ENCODE measurements around the gene ZNF22. TPM values are rescaled to one million over a fixed set of nuclear protein-coding genes. Genes with fewer than 3 reads are reported as not detected.

The ZNF22 gene
- total and polyA plus RNA-seq, 7 experiments from 2014 or later: 13.1 to 44.7 (median 29.7) TPM

GRCh38 chr10:44983066-44983894 lies 17.4 kb upstream of the ZNF22 start:
- Histone ChIP-seq H3K36me3 (ENCODE audit: control insufficient read depth in 2 of 3, insufficient read depth in 3 of 3, low read length in 3 of 3) (no peaks in the 10 kb centered on the region), H3K4me1 (ENCODE audit: control insufficient read depth in 2 of 2, insufficient read depth in 2 of 2, low read length in 2 of 2) (peaks cover 0 to 7% of the 10 kb centered on the region in 2 donors), H3K27ac (ENCODE audit: low read depth, low read length) (no peak overlapping the region), H3K9me3 (ENCODE audit: control insufficient read depth in 2 of 3, low read length in 3 of 3) (no peaks in the 10 kb centered on the region), H3K27me3 (ENCODE audit: control insufficient read depth in 2 of 2, insufficient read depth in 2 of 2, low read length in 2 of 2) (no peaks in the 10 kb centered on the region), H3K4me3 (ENCODE audit: low read length) (no peak overlapping the region)
- Mint-ChIP-seq H3K4me1 (peaks cover 0 to 33% (median 6%) of the 10 kb centered on the region in 7 donors), H3K27me3 (no peaks in the 10 kb centered on the region), H3K27ac (no peak overlapping the region), H3K36me3 (peaks cover 0 to 5% (median 0%) of the 10 kb centered on the region in 5 donors), H3K4me3 (no peak overlapping the region), H3K9me3 (no peaks in the 10 kb centered on the region)
- CTCF ChIA-PET: no interaction called here
- no peak for ATAC-seq
- POLR2A ChIA-PET: no interaction called here
- no peak for DNase-seq
- intact Hi-C loops (cut with micrococcal nuclease): no loop called here

DNA sequence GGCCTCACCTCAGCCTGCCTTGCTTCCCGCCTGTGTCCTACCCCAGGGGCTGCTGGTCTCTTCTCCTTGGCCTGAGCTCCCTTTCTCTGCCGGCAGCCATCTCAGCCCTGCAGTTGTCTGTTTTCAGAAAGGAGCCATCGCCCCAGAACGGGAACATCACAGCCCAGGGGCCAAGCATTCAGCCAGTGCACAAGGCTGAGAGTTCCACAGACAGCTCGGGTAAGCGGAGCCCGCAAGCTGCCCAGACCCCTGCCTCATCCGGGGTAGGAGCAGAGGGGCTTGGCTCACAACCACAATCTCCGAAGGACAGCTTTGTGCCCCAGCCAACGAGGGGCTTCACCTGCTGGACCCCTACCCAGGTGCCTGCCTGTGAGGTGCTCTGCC lies 16.8 kb upstream of the ZNF22 start:
- no peak overlapping the region for H3K4me3 ChIP-seq (ENCODE audit: low read length)
- peaks cover 0 to 3% of the 10 kb centered on the region in 2 donors for H3K4me1 ChIP-seq (ENCODE audit: control insufficient read depth in 2 of 2, insufficient read depth in 2 of 2, low read length in 2 of 2)
- no peak overlapping the region for H3K27ac ChIP-seq (ENCODE audit: low read depth, low read length)
- no peaks in the 10 kb centered on the region for H3K36me3 ChIP-seq (ENCODE audit: control insufficient read depth in 2 of 3, insufficient read depth in 3 of 3, low read length in 3 of 3)
- intact Hi-C loops (cut with micrococcal nuclease): no loop called here
- no peaks in the 10 kb centered on the region for H3K27me3 ChIP-seq (ENCODE audit: control insufficient read depth in 2 of 2, insufficient read depth in 2 of 2, low read length in 2 of 2)
- Mint-ChIP-seq H3K4me1 (peaks cover 0 to 27% (median 4%) of the 10 kb centered on the region in 7 donors), H3K27ac (no peak overlapping the region), H3K27me3 (peaks cover 0 to 4% (median 0%) of the 10 kb centered on the region in 5 donors), H3K4me3 (no peak overlapping the region), H3K9me3 (no peaks in the 10 kb centered on the region), H3K36me3 (peaks cover 0 to 5% (median 0%) of the 10 kb centered on the region in 5 donors)
- ChIA-PET CTCF (no interaction called here), POLR2A (no interaction called here)
- ATAC-seq (no peak), DNase-seq (no peak)
- no peaks in the 10 kb centered on the region for H3K9me3 ChIP-seq (ENCODE audit: control insufficient read depth in 2 of 3, low read length in 3 of 3)

DNA sequence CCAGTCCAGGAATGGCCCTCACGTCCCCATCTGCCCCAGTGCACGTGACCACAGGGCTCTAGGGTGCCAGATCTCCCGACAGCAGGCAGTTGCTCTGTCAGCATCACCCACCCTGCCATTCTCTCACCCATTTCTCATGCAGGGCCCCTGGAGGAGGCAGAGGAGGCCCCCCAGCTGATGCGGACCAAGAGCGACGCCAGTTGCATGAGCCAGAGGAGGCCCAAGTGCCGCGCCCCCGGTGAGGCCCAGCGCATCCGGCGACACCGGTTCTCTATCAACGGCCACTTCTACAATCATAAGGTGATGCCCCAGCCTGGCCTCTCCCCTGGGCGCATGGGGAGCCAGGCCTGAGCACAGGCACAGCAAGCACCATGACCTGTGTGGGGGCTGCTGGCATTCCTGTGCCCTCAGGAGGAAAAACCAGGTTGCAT lies 16.0 kb upstream of the ZNF22 start:
- H3K27ac Mint-ChIP-seq: no peak overlapping the region
- Histone ChIP-seq H3K4me3 (ENCODE audit: low read length) (no peak overlapping the region), H3K27ac (ENCODE audit: low read depth, low read length) (no peak overlapping the region), H3K4me1 (ENCODE audit: control insufficient read depth in 2 of 2, insufficient read depth in 2 of 2, low read length in 2 of 2) (no peaks in the 10 kb centered on the region), H3K36me3 (ENCODE audit: control insufficient read depth in 2 of 3, insufficient read depth in 3 of 3, low read length in 3 of 3) (no peaks in the 10 kb centered on the region), H3K27me3 (ENCODE audit: control insufficient read depth in 2 of 2, insufficient read depth in 2 of 2, low read length in 2 of 2) (no peaks in the 10 kb centered on the region), H3K9me3 (ENCODE audit: control insufficient read depth in 2 of 3, low read length in 3 of 3) (no peaks in the 10 kb centered on the region)
- no peak overlapping the region for H3K4me3 Mint-ChIP-seq
- no peak for DNase-seq
- ChIA-PET POLR2A (no interaction called here), CTCF (no interaction called here)
- H3K36me3 Mint-ChIP-seq: peaks cover 0 to 5% (median 0%) of the 10 kb centered on the region in 5 donors
- no peaks in the 10 kb centered on the region for H3K9me3 Mint-ChIP-seq
- peaks cover 0 to 5% (median 0%) of the 10 kb centered on the region in 5 donors for H3K27me3 Mint-ChIP-seq
- ATAC-seq: no peak
- intact Hi-C loops (cut with micrococcal nuclease): no loop called here
- H3K4me1 Mint-ChIP-seq: peaks cover 0 to 21% (median 0%) of the 10 kb centered on the region in 7 donors

DNA sequence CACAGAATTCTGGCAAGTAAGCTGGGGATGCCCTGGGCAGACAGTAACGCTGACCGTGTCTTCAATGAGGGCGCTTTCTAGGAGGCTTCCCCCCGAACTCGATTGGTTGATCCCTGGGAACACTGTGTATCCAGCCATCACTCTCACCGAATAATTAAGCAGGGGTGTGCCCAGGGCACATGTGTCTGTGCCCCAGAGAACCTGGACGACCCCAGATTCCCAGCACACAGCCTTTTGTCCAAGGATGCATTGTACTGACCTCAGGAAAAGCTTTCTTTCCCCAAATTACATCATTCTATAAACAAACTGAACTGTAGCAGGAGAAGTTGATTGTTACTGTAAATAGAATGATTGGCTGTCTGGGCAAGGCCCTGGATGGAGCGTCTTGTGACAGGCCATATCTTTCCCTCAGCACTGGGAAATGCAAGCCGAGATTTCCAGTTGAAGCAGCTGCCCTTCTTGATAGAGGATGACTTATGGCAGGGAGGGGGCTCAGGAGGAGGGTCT lies 15.5 kb upstream of the ZNF22 start:
- no peak for ATAC-seq
- no peak overlapping the region for H3K4me3 Mint-ChIP-seq
- peaks cover 0 to 21% (median 0%) of the 10 kb centered on the region in 7 donors for H3K4me1 Mint-ChIP-seq

GRCh38 chr10:44986179-44986578 lies 14.5 kb upstream of the ZNF22 start:
- Mint-ChIP-seq H3K27ac (no peak overlapping the region), H3K36me3 (peaks cover 0 to 5% (median 0%) of the 10 kb centered on the region in 5 donors), H3K27me3 (peaks cover 0 to 15% (median 5%) of the 10 kb centered on the region in 5 donors), H3K9me3 (no peaks in the 10 kb centered on the region), H3K4me3 (no peak overlapping the region), H3K4me1 (peaks cover 0 to 14% (median 0%) of the 10 kb centered on the region in 7 donors)
- no peaks in the 10 kb centered on the region for H3K36me3 ChIP-seq (ENCODE audit: control insufficient read depth in 2 of 3, insufficient read depth in 3 of 3, low read length in 3 of 3)
- intact Hi-C loops (cut with micrococcal nuclease): no loop called here
- H3K27me3 ChIP-seq (ENCODE audit: control insufficient read depth in 2 of 2, insufficient read depth in 2 of 2, low read length in 2 of 2): no peaks in the 10 kb centered on the region
- peak in 1 of 9 donors; percentile 8 for DNase-seq
- no peaks in the 10 kb centered on the region for H3K9me3 ChIP-seq (ENCODE audit: control insufficient read depth in 2 of 3, low read length in 3 of 3)
- H3K4me3 ChIP-seq (ENCODE audit: low read length): no peak overlapping the region
- H3K4me1 ChIP-seq (ENCODE audit: control insufficient read depth in 2 of 2, insufficient read depth in 2 of 2, low read length in 2 of 2): no peaks in the 10 kb centered on the region
- no peak overlapping the region for H3K27ac ChIP-seq (ENCODE audit: low read depth, low read length)
- POLR2A ChIA-PET: interaction anchor here (0.6 kb wide), 1 partner anchor 686 kb away, joined by 3 read pairs; no protein-coding TSS in a partner anchor
- CTCF ChIA-PET: no interaction called here
- no peak for ATAC-seq

More for the DNA sequence above, 15.5 kb upstream of the ZNF22 start:
- ChIA-PET POLR2A (no interaction called here), CTCF (no interaction called here)
- H3K27ac ChIP-seq (ENCODE audit: low read depth, low read length): no peak overlapping the region
- H3K9me3 ChIP-seq (ENCODE audit: control insufficient read depth in 2 of 3, low read length in 3 of 3): no peaks in the 10 kb centered on the region
- no peak overlapping the region for H3K4me3 ChIP-seq (ENCODE audit: low read length)
- no peak for DNase-seq
- H3K36me3 ChIP-seq (ENCODE audit: control insufficient read depth in 2 of 3, insufficient read depth in 3 of 3, low read length in 3 of 3): no peaks in the 10 kb centered on the region
- Mint-ChIP-seq H3K27me3 (peaks cover 0 to 7% (median 3%) of the 10 kb centered on the region in 5 donors), H3K36me3 (peaks cover 0 to 5% (median 0%) of the 10 kb centered on the region in 5 donors), H3K9me3 (no peaks in the 10 kb centered on the region), H3K27ac (no peak overlapping the region)
- intact Hi-C loops (cut with micrococcal nuclease): no loop called here
- no peaks in the 10 kb centered on the region for H3K27me3 ChIP-seq (ENCODE audit: control insufficient read depth in 2 of 2, insufficient read depth in 2 of 2, low read length in 2 of 2)
- H3K4me1 ChIP-seq (ENCODE audit: control insufficient read depth in 2 of 2, insufficient read depth in 2 of 2, low read length in 2 of 2): no peaks in the 10 kb centered on the region

DNA sequence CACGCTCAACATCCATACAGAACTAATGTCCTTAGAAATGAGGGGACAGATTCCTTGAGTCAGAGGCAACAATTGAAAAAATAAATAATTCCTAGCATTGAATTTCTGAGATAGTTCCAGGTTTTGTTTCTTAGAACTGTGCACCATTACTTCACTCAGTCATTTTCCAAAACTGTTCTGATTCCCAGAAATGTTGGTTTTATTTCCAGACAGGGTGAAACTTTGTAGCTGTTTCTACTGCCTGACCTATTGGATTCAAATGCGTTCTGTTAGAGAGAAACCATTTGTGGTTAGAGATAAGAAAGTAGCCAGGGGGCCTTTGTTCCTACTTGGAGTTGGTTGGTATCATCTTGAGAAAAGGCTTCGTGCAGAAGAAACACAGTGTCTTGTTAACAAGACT lies 14.1 kb upstream of the ZNF22 start:
- no peaks in the 10 kb centered on the region for H3K9me3 ChIP-seq (ENCODE audit: control insufficient read depth in 2 of 3, low read length in 3 of 3)
- Mint-ChIP-seq H3K4me3 (no peak overlapping the region), H3K4me1 (peaks cover 0 to 9% (median 0%) of the 10 kb centered on the region in 7 donors), H3K36me3 (peaks cover 0 to 5% (median 0%) of the 10 kb centered on the region in 5 donors), H3K9me3 (no peaks in the 10 kb centered on the region), H3K27ac (no peak overlapping the region), H3K27me3 (peaks cover 0 to 15% (median 5%) of the 10 kb centered on the region in 5 donors)
- ATAC-seq (no peak), DNase-seq (no peak)
- no peaks in the 10 kb centered on the region for H3K27me3 ChIP-seq (ENCODE audit: control insufficient read depth in 2 of 2, insufficient read depth in 2 of 2, low read length in 2 of 2)
- CTCF ChIA-PET: no interaction called here
- no peak overlapping the region for H3K4me3 ChIP-seq (ENCODE audit: low read length)
- H3K4me1 ChIP-seq (ENCODE audit: control insufficient read depth in 2 of 2, insufficient read depth in 2 of 2, low read length in 2 of 2): no peaks in the 10 kb centered on the region
- intact Hi-C loops (cut with micrococcal nuclease): no loop called here
- POLR2A ChIA-PET: no interaction called here
- H3K27ac ChIP-seq (ENCODE audit: low read depth, low read length): no peak overlapping the region
- H3K36me3 ChIP-seq (ENCODE audit: control insufficient read depth in 2 of 3, insufficient read depth in 3 of 3, low read length in 3 of 3): no peaks in the 10 kb centered on the region

Data from naive thymus-derived CD4-positive, alpha-beta T cell (primary cell).